CD4-positive, alpha-beta memory T cell (primary cell): ENCODE measurements around the gene LINGO1. TPM values are rescaled to one million over a fixed set of nuclear protein-coding genes. Genes with fewer than 3 reads are reported as not detected.
A peak's percentile ranks its signal among the peaks of the same experiment; 100 is the strongest.

Source experiments
- CTCF ChIA-PET: fragments of 350-600 bp; sonication (Branson Sonifier 250); formaldehyde crosslinking; loops from one replicate; lab custom pipeline; 2021; ENCODE audit warnings: inconsistent platforms; ENCODE audit not compliant: partially characterized antibody; lab: Charles Lee
- POLR2A ChIA-PET: fragments of 350-600 bp; sonication (Branson Sonifier 250); formaldehyde crosslinking; loops from one replicate; lab custom pipeline; 2021; ENCODE audit not compliant: partially characterized antibody; lab: Charles Lee
- DNase-seq, 5 donors: peaks; one replicate each; pipeline versions ENCODE4 v3.0.0 to v3.0.0-alpha.2; 2020 to 2022; ENCODE audit warnings: mixed read lengths in 1 of 5
- H3K27ac ChIP-seq: one replicate; pipeline ENCODE4 v1.7.0; 2013; ENCODE audit warnings: low read depth, low read length
- H3K27me3 ChIP-seq: 2 replicates; pipeline ENCODE4 v1.7.0; 2013; ENCODE audit warnings: mild to moderate bottlenecking, low read length, moderate library complexity; ENCODE audit not compliant: insufficient read depth
- H3K36me3 ChIP-seq: 2 replicates; pipeline ENCODE4 v1.7.0; 2013; ENCODE audit warnings: mild to moderate bottlenecking, low read length, moderate library complexity; ENCODE audit not compliant: insufficient read depth
- H3K4me1 ChIP-seq: 2 replicates; pipeline ENCODE4 v1.7.0; 2013; ENCODE audit warnings: mild to moderate bottlenecking, low read length, moderate library complexity; ENCODE audit not compliant: insufficient read depth
- H3K4me3 ChIP-seq, 2 donors: one replicate each; pipeline ENCODE4 v1.7.0; 2013; ENCODE audit warnings: low read length in 2 of 2, mild to moderate bottlenecking in 1 of 2
- H3K9me3 ChIP-seq, 2 donors: one replicate each; pipeline ENCODE4 v1.7.0; 2013; ENCODE audit warnings: low read length in 2 of 2, control low read depth in 1 of 2; ENCODE audit not compliant: control insufficient read depth in 1 of 2
- H3K27ac Mint-ChIP-seq, 7 donors: one replicate each; pipeline ENCODE4 v1.8.0; 2020 to 2021; ENCODE audit warnings: mixed read lengths in 7 of 7, mild to moderate bottlenecking in 6 of 7, inconsistent platforms in 3 of 7, moderate library complexity in 3 of 7
- H3K27me3 Mint-ChIP-seq, 2 donors: one replicate each; pipeline ENCODE4 v1.8.0; 2020 to 2021; ENCODE audit warnings: mixed read lengths in 2 of 2
- H3K36me3 Mint-ChIP-seq, 2 donors: one replicate each; pipeline ENCODE4 v1.8.0; 2020 to 2021; ENCODE audit warnings: mixed read lengths in 2 of 2, inconsistent platforms in 1 of 2, mild to moderate bottlenecking in 1 of 2
- H3K4me1 Mint-ChIP-seq, 4 donors: one replicate each; pipeline ENCODE4 v1.8.0; 2020 to 2021; ENCODE audit warnings: mixed read lengths in 4 of 4, mild to moderate bottlenecking in 1 of 4
- H3K4me3 Mint-ChIP-seq, 8 donors: one replicate each; pipeline ENCODE4 v1.8.0; 2020 to 2021; ENCODE audit warnings: mixed read lengths in 8 of 8, mild to moderate bottlenecking in 7 of 8, moderate library complexity in 6 of 8, inconsistent platforms in 3 of 8
- H3K9me3 Mint-ChIP-seq, 8 donors: one replicate each; pipeline ENCODE4 v1.8.0; 2020 to 2021; ENCODE audit warnings: mixed read lengths in 8 of 8, mild to moderate bottlenecking in 5 of 8, inconsistent platforms in 3 of 8, moderate library complexity in 1 of 8
- intact Hi-C: fragments of 100-400 bp; cut with micrococcal nuclease; formaldehyde crosslinking; loops from one replicate; pipeline ENCODE4 v1.15.1; 2023
- polyA plus RNA-seq, 2 donors: library from polyadenylated mRNA; unstranded; fragments of 300-500 nt; fragmentation: Illumina TruSeq; gene quantifications; one replicate each; pipeline ENCODE4 v1.2.3, GENCODE V29; 2021
- total RNA-seq, 2 experiments: library from RNA; stranded (reverse); gene quantifications; one replicate each; pipeline ENCODE4 v1.2.3, GENCODE V29; 2021

Gene LINGO1
- total and polyA plus RNA-seq, 4 experiments from 2014 or later = not detected

GRCh38 chr15:77598644-77599043 lies 34.1 kb downstream of the LINGO1 start:
- H3K36me3 Mint-ChIP-seq = no peaks in the 10 kb centered on the region
- H3K4me1 Mint-ChIP-seq = no peaks in the 10 kb centered on the region
- H3K9me3 Mint-ChIP-seq = peaks cover 0 to 1% (median 0%) of the 10 kb centered on the region in 8 donors
- H3K27ac Mint-ChIP-seq = no peak overlapping the region
- intact Hi-C loops = no loop called here
- Histone ChIP-seq H3K27ac (no peak overlapping the region), H3K9me3 (no peaks in the 10 kb centered on the region), H3K36me3 (no peaks in the 10 kb centered on the region), H3K27me3 (no peaks in the 10 kb centered on the region), H3K4me3 (no peak overlapping the region), H3K4me1 (no peaks in the 10 kb centered on the region)
- no peak for DNase-seq
- ChIA-PET POLR2A (no interaction called here), CTCF (no interaction called here)
- peak overlapping the region in 1 of 8 donors; percentile 46 for H3K4me3 Mint-ChIP-seq
- H3K27me3 Mint-ChIP-seq = no peaks in the 10 kb centered on the region

- ChIA-PET POLR2A (no interaction called here), CTCF (no interaction called here)
- Histone ChIP-seq H3K4me1 (no peaks in the 10 kb centered on the region), H3K36me3 (no peaks in the 10 kb centered on the region), H3K9me3 (no peaks in the 10 kb centered on the region), H3K27me3 (no peaks in the 10 kb centered on the region), H3K4me3 (no peak overlapping the region), H3K27ac (no peak overlapping the region)
- no peak for DNase-seq
- no peaks in the 10 kb centered on the region for H3K27me3 Mint-ChIP-seq
- H3K27ac Mint-ChIP-seq = no peak overlapping the region
- no peak overlapping the region for H3K4me3 Mint-ChIP-seq
- intact Hi-C loops = no loop called here
- no peaks in the 10 kb centered on the region for H3K4me1 Mint-ChIP-seq
- H3K9me3 Mint-ChIP-seq = peaks cover 0 to 1% (median 0%) of the 10 kb centered on the region in 8 donors
- H3K36me3 Mint-ChIP-seq = no peaks in the 10 kb centered on the region
Measured at GRCh38 chr15:77597804-77598453, 34.8 kb downstream of the LINGO1 start.

GRCh38 chr15:77596821-77597803 lies 35.6 kb downstream of the LINGO1 start:
- H3K36me3 ChIP-seq = no peaks in the 10 kb centered on the region
- intact Hi-C loops = no loop called here
- no peaks in the 10 kb centered on the region for H3K27me3 ChIP-seq
- H3K9me3 Mint-ChIP-seq = no peaks in the 10 kb centered on the region
- POLR2A ChIA-PET = no interaction called here
- CTCF ChIA-PET = interaction anchor here (0.6 kb wide), 1 partner anchor 9 kb away, joined by 3 read pairs; no protein-coding TSS in a partner anchor
- H3K36me3 Mint-ChIP-seq = no peaks in the 10 kb centered on the region
- no peak overlapping the region for H3K4me3 ChIP-seq
- H3K27ac ChIP-seq = no peak overlapping the region
- no peaks in the 10 kb centered on the region for H3K4me1 ChIP-seq
- H3K9me3 ChIP-seq = no peaks in the 10 kb centered on the region
- no peak for DNase-seq
- H3K27me3 Mint-ChIP-seq = peaks cover 2 to 3% of the 10 kb centered on the region in 2 donors
- H3K4me3 Mint-ChIP-seq = no peak overlapping the region
- no peaks in the 10 kb centered on the region for H3K4me1 Mint-ChIP-seq
- no peak overlapping the region for H3K27ac Mint-ChIP-seq

GRCh38 chr15:77595231-77595630 lies 37.5 kb downstream of the LINGO1 start:
- Mint-ChIP-seq H3K4me1 (no peaks in the 10 kb centered on the region), H3K27me3 (peaks cover 2 to 3% of the 10 kb centered on the region in 2 donors), H3K9me3 (no peaks in the 10 kb centered on the region), H3K27ac (no peak overlapping the region), H3K36me3 (no peaks in the 10 kb centered on the region), H3K4me3 (no peak overlapping the region)
- H3K4me1 ChIP-seq = no peaks in the 10 kb centered on the region
- H3K27ac ChIP-seq = no peak overlapping the region
- CTCF ChIA-PET = no interaction called here
- intact Hi-C loops = no loop called here
- H3K27me3 ChIP-seq = no peaks in the 10 kb centered on the region
- no peak overlapping the region for H3K4me3 ChIP-seq
- no peaks in the 10 kb centered on the region for H3K9me3 ChIP-seq
- DNase-seq = no peak
- POLR2A ChIA-PET = no interaction called here
- H3K36me3 ChIP-seq = no peaks in the 10 kb centered on the region

- H3K27me3 Mint-ChIP-seq = peaks cover 3 to 4% of the 10 kb centered on the region in 2 donors
- POLR2A ChIA-PET = no interaction called here
- intact Hi-C loops = no loop called here
- Histone ChIP-seq H3K9me3 (no peaks in the 10 kb centered on the region), H3K27me3 (no peaks in the 10 kb centered on the region), H3K27ac (no peak overlapping the region), H3K4me1 (no peaks in the 10 kb centered on the region), H3K4me3 (no peak overlapping the region), H3K36me3 (no peaks in the 10 kb centered on the region)
- no peak overlapping the region for H3K4me3 Mint-ChIP-seq
- CTCF ChIA-PET = no interaction called here
- no peak overlapping the region for H3K27ac Mint-ChIP-seq
- no peaks in the 10 kb centered on the region for H3K36me3 Mint-ChIP-seq
- DNase-seq = no peak
- H3K4me1 Mint-ChIP-seq = no peaks in the 10 kb centered on the region
- no peaks in the 10 kb centered on the region for H3K9me3 Mint-ChIP-seq
Measured at GRCh38 chr15:77592758-77593157, 40.0 kb downstream of the LINGO1 start.

GRCh38 chr15:77591968-77592613 lies 40.6 kb downstream of the LINGO1 start:
- no peak overlapping the region for H3K4me3 Mint-ChIP-seq
- H3K27ac Mint-ChIP-seq = no peak overlapping the region
- no peaks in the 10 kb centered on the region for H3K27me3 ChIP-seq
- H3K4me1 Mint-ChIP-seq = no peaks in the 10 kb centered on the region
- no peak for DNase-seq
- peaks cover 3 to 4% of the 10 kb centered on the region in 2 donors for H3K27me3 Mint-ChIP-seq
- H3K4me3 ChIP-seq = no peak overlapping the region
- no peaks in the 10 kb centered on the region for H3K36me3 Mint-ChIP-seq
- no peak overlapping the region for H3K27ac ChIP-seq
- H3K9me3 ChIP-seq = no peaks in the 10 kb centered on the region
- H3K36me3 ChIP-seq = no peaks in the 10 kb centered on the region
- ChIA-PET POLR2A (no interaction called here), CTCF (no interaction called here)
- intact Hi-C loops = no loop called here
- no peaks in the 10 kb centered on the region for H3K4me1 ChIP-seq
- H3K9me3 Mint-ChIP-seq = no peaks in the 10 kb centered on the region

GRCh38 chr15:77589839-77590238 lies 42.9 kb downstream of the LINGO1 start:
- Histone ChIP-seq H3K27ac (no peak overlapping the region), H3K27me3 (no peaks in the 10 kb centered on the region), H3K4me3 (no peak overlapping the region), H3K4me1 (no peaks in the 10 kb centered on the region), H3K36me3 (no peaks in the 10 kb centered on the region), H3K9me3 (no peaks in the 10 kb centered on the region)
- H3K36me3 Mint-ChIP-seq = no peaks in the 10 kb centered on the region
- DNase-seq = no peak
- ChIA-PET CTCF (no interaction called here), POLR2A (no interaction called here)
- peaks cover 5 to 8% of the 10 kb centered on the region in 2 donors for H3K27me3 Mint-ChIP-seq
- intact Hi-C loops = no loop called here
- no peaks in the 10 kb centered on the region for H3K9me3 Mint-ChIP-seq
- H3K4me1 Mint-ChIP-seq = no peaks in the 10 kb centered on the region
- no peak overlapping the region for H3K4me3 Mint-ChIP-seq
- no peak overlapping the region for H3K27ac Mint-ChIP-seq
